AG04449 (cell line): Measurements from ENCODE around the gene PCDH10.

Source experiments
- CTCF ChIA-PET: fragments of 350-600 bp; formaldehyde crosslinking; extraction: SDS; loops from one replicate; lab custom pipeline; 2021; ENCODE audit warnings: antibody characterized with exemption; lab: Yijun Ruan, JAX
- POLR2A ChIA-PET: fragments of 400-600, 350-600 bp; formaldehyde crosslinking; extraction: SDS; loops from one replicate; lab custom pipeline; 2020; ENCODE audit warnings: antibody characterized with exemption, inconsistent platforms; lab: Yijun Ruan, JAX
- DNase-seq: peaks from one replicate; pipeline ENCODE4 v3.0.0-alpha.2; 2010; ENCODE audit warnings: low read depth, low spot score
- H3K4me3 ChIP-seq: 2 replicates; pipeline ENCODE4 v1.5.1; 2011; ENCODE audit warnings: low read depth, mild to moderate bottlenecking, control low read depth, low read length
- TF ChIP-seq, protein P1 (sequence below): IDR thresholded peaks from one replicate; pipeline ENCODE4 v1.5.1; 2011; ENCODE audit warnings: mild to moderate bottlenecking, moderate library complexity, low read length, control low read depth, inconsistent platforms; ENCODE audit not compliant: insufficient read depth; ENCODE audit errors: missing control alignments

The PCDH10 gene, protein sequence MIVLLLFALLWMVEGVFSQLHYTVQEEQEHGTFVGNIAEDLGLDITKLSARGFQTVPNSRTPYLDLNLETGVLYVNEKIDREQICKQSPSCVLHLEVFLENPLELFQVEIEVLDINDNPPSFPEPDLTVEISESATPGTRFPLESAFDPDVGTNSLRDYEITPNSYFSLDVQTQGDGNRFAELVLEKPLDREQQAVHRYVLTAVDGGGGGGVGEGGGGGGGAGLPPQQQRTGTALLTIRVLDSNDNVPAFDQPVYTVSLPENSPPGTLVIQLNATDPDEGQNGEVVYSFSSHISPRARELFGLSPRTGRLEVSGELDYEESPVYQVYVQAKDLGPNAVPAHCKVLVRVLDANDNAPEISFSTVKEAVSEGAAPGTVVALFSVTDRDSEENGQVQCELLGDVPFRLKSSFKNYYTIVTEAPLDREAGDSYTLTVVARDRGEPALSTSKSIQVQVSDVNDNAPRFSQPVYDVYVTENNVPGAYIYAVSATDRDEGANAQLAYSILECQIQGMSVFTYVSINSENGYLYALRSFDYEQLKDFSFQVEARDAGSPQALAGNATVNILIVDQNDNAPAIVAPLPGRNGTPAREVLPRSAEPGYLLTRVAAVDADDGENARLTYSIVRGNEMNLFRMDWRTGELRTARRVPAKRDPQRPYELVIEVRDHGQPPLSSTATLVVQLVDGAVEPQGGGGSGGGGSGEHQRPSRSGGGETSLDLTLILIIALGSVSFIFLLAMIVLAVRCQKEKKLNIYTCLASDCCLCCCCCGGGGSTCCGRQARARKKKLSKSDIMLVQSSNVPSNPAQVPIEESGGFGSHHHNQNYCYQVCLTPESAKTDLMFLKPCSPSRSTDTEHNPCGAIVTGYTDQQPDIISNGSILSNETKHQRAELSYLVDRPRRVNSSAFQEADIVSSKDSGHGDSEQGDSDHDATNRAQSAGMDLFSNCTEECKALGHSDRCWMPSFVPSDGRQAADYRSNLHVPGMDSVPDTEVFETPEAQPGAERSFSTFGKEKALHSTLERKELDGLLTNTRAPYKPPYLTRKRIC

DNA sequence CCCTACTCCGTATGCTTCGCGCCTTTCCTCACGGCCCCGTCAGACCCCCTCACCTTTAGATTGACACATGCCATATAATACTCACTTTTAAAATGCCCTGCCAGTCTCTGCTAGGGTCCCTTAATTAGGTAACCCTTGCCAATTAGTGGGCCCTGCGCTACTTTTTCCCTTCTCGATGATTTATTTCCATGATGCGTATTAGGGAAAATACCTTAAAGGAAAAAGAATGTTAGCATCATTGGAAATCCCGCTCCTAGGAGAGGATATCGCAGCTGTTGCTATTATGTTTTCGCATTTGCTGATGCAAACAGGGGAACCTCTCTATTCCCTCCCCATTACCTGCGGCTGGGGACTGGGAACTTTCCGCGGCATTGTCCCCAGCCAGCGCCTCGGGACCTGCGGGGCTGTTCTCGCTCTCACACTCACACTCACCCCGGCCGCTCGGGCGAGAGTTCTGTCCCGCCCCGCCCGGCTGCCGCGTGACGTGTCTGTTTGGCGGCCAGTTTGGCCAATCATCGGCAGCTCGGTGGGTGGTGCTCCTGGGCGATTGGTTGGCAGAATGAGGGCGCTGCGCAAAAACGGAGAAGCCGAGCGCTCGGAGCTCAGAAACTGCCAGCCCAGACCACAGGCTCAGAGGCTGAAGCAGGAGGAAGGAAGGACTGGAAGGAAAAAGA lies at the start of gene PCDH10:
PCDH10 (plus strand) TSS at position 605 of the 674 bp plus-strand sequence. CDS start 847 bp downstream, outside the sequence.
- ChIA-PET POLR2A (no interaction called here), CTCF (no interaction called here)
- H3K4me3 ChIP-seq = peak within 1 kb of the TSS; percentile 60
- peak; percentile 34 for DNase-seq
- TF ChIP-seq, protein P1, sequence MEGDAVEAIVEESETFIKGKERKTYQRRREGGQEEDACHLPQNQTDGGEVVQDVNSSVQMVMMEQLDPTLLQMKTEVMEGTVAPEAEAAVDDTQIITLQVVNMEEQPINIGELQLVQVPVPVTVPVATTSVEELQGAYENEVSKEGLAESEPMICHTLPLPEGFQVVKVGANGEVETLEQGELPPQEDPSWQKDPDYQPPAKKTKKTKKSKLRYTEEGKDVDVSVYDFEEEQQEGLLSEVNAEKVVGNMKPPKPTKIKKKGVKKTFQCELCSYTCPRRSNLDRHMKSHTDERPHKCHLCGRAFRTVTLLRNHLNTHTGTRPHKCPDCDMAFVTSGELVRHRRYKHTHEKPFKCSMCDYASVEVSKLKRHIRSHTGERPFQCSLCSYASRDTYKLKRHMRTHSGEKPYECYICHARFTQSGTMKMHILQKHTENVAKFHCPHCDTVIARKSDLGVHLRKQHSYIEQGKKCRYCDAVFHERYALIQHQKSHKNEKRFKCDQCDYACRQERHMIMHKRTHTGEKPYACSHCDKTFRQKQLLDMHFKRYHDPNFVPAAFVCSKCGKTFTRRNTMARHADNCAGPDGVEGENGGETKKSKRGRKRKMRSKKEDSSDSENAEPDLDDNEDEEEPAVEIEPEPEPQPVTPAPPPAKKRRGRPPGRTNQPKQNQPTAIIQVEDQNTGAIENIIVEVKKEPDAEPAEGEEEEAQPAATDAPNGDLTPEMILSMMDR = no peak

DNA sequence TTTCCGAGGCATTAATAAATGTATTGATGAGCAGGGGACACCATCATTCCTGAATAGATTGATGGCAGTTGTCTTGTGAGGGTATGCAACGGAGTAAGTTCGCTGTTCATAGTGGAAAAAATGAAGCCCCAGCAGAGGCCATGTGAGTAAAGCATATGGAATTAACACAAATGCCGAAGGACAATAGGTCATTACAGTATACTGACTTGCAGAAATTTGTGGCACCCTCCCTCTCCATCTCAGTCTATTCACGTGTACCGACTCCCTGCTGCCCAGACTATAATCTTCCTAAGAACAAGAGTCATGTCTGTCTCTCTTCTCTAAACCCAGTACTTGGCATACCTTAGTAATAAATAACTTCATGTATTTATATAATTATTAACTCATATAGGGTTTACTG lies 47.1 kb upstream of the PCDH10 start:
- TF ChIP-seq, protein P1 = no peak
- ChIA-PET CTCF (no interaction called here), POLR2A (no interaction called here)
- no peak overlapping the region for H3K4me3 ChIP-seq
- no peak for DNase-seq

DNA sequence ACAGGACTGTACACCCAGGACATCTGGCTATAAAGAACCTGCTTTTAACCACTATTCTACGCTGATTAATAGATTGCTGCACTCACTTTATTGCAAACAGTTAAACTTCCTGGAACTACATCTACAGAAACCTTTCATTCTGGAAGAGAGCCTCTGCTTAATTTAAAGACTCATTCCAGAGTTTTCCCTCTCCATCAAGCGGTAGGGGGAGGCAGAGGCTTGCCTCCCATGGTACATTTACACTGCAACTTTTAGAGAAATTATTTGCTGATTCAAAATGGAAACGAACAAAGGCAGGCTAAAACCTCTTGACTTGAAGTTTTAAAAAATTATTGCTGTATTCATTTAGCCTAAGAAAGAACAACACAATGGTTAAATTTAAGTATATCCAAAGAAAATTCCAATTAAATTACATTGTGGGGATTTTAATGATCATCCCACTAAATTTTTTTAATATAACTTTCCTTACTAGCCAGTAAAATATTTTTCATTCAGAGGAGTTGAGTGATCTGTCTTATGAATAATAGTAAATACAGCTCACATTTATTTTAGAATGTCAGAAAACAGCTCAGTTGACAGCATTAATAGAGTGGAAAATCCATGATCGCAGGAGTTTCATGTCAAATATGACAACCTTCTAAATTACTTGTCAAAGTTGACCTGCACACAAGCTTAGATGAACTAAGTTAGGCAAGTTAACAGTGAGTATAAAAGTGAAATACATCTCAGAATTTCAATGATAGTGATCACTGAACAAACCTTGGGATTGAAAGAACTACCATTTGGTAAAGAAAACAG lies 46.3 kb upstream of the PCDH10 start:
- no peak for DNase-seq
- TF ChIP-seq, protein P1 = no peak
- ChIA-PET POLR2A (no interaction called here), CTCF (no interaction called here)
- H3K4me3 ChIP-seq = no peak overlapping the region

DNA sequence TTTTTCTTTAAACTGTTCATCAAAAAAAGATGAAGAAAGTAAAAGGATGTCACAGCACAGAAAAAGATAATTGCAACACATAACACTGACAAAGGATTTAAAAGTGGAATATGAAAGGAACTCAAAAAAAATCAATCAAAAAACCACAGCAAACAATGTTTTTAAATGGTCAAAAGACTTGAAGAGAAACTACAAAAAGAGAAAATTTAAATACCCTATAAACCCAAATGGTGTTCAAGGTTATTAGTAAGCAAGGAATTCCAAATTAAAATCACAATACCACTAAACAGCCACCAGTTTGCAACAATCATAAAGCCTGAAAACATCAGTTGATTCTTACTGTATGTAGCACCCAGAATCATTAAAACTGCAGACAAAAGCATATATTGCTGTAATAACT lies 36.5 kb upstream of the PCDH10 start:
- POLR2A ChIA-PET = no interaction called here
- H3K4me3 ChIP-seq = no peak overlapping the region
- TF ChIP-seq, protein P1 = no peak
- CTCF ChIA-PET = no interaction called here
- DNase-seq = no peak

DNA sequence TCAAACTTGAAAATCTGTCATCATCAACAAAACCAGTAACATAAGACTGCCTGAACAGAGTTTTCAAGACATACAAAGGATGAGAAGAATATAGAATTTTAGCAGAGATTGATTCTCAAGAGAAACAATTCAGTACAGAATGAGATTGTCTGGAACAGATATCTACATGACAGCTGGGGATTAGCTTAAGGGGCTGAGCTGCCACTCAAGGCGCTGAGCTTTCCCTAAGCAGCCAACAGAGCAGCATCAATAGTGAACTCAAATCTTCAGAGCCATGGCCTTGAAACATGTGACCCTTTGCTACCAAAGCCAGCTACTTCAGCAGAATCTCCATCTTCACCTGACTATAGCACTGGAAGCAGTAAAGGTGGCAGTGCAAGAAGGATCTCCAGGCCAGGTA lies 24.3 kb upstream of the PCDH10 start:
- H3K4me3 ChIP-seq = no peak overlapping the region
- ChIA-PET POLR2A (no interaction called here), CTCF (no interaction called here)
- no peak for DNase-seq
- TF ChIP-seq, protein P1 = no peak
